Upper lobe of left lung (tissue), 4 donors: ENCODE data around the gene KCNJ4.

Source experiments
- CTCF ChIP-seq, 6 experiments: fragments of 450-650 bp in 4 of 6; fragments of 200-600 bp in 2 of 6; sonication (generic) in 2 of 6; IDR thresholded peaks; one replicate each; pipeline ENCODE4 v1.5.1; 2016 to 2019; ENCODE audit warnings: antibody characterized with exemption in 6 of 6
- POLR2A ChIP-seq, 4 donors: fragments of 450-650 bp; IDR thresholded peaks; one replicate each; pipeline ENCODE4 v1.5.1; 2016 to 2017; ENCODE audit warnings: antibody characterized with exemption in 4 of 4, mild to moderate bottlenecking in 2 of 4

- TF ChIP-seq CTCF (IDR thresholded peaks at IDR 0.05) (no peak), POLR2A (IDR thresholded peaks at IDR 0.05) (no peak)
Measured at GRCh38 chr22:38440747-38441350, 14.2 kb downstream of the KCNJ4 start.
